ENCODE measurements around the gene CD70.

DNA sequence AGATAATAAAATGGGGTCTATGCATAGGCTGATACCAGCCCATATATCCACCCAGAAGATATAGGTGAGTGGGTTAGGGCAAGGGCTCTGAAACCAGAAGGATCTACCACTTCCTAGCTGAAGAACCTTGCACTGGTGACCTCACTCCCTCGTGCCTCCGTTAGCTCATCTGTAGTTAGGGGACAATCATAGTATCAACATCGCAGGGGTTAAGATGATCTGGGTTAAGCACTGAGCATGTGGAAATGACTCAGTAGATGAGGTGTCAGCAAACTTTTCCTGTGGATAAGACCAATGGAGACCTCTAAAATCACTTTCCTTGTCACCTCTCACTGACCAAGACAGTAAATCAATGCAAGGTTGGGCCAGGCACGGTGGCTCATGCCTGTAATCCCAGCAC lies 48.5 kb upstream of the CD70 start:
- TF ChIP-seq YY1 (IDR thresholded peaks at IDR 0.05) (no peak), HNF4A (conservative IDR thresholded peaks at IDR 0.05) (no peak), HNF4G (IDR thresholded peaks at IDR 0.05) (no peak), RXRA (IDR thresholded peaks at IDR 0.05) (no peak), TAF1 (conservative IDR thresholded peaks at IDR 0.05) (no peak), FOXA2 (IDR thresholded peaks at IDR 0.05) (no peak), EGR1 (IDR thresholded peaks at IDR 0.05; ENCODE audit: low read depth in 2 of 2) (no peak)
- TF ChIP-seq, protein P1, sequence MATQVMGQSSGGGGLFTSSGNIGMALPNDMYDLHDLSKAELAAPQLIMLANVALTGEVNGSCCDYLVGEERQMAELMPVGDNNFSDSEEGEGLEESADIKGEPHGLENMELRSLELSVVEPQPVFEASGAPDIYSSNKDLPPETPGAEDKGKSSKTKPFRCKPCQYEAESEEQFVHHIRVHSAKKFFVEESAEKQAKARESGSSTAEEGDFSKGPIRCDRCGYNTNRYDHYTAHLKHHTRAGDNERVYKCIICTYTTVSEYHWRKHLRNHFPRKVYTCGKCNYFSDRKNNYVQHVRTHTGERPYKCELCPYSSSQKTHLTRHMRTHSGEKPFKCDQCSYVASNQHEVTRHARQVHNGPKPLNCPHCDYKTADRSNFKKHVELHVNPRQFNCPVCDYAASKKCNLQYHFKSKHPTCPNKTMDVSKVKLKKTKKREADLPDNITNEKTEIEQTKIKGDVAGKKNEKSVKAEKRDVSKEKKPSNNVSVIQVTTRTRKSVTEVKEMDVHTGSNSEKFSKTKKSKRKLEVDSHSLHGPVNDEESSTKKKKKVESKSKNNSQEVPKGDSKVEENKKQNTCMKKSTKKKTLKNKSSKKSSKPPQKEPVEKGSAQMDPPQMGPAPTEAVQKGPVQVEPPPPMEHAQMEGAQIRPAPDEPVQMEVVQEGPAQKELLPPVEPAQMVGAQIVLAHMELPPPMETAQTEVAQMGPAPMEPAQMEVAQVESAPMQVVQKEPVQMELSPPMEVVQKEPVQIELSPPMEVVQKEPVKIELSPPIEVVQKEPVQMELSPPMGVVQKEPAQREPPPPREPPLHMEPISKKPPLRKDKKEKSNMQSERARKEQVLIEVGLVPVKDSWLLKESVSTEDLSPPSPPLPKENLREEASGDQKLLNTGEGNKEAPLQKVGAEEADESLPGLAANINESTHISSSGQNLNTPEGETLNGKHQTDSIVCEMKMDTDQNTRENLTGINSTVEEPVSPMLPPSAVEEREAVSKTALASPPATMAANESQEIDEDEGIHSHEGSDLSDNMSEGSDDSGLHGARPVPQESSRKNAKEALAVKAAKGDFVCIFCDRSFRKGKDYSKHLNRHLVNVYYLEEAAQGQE (IDR thresholded peaks at IDR 0.05): no peak
- TF ChIP-seq, protein P2, sequence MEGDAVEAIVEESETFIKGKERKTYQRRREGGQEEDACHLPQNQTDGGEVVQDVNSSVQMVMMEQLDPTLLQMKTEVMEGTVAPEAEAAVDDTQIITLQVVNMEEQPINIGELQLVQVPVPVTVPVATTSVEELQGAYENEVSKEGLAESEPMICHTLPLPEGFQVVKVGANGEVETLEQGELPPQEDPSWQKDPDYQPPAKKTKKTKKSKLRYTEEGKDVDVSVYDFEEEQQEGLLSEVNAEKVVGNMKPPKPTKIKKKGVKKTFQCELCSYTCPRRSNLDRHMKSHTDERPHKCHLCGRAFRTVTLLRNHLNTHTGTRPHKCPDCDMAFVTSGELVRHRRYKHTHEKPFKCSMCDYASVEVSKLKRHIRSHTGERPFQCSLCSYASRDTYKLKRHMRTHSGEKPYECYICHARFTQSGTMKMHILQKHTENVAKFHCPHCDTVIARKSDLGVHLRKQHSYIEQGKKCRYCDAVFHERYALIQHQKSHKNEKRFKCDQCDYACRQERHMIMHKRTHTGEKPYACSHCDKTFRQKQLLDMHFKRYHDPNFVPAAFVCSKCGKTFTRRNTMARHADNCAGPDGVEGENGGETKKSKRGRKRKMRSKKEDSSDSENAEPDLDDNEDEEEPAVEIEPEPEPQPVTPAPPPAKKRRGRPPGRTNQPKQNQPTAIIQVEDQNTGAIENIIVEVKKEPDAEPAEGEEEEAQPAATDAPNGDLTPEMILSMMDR (IDR thresholded peaks at IDR 0.05; ENCODE audit: low read depth, low read length, missing input control): no peak
- TF ChIP-seq, protein P3, sequence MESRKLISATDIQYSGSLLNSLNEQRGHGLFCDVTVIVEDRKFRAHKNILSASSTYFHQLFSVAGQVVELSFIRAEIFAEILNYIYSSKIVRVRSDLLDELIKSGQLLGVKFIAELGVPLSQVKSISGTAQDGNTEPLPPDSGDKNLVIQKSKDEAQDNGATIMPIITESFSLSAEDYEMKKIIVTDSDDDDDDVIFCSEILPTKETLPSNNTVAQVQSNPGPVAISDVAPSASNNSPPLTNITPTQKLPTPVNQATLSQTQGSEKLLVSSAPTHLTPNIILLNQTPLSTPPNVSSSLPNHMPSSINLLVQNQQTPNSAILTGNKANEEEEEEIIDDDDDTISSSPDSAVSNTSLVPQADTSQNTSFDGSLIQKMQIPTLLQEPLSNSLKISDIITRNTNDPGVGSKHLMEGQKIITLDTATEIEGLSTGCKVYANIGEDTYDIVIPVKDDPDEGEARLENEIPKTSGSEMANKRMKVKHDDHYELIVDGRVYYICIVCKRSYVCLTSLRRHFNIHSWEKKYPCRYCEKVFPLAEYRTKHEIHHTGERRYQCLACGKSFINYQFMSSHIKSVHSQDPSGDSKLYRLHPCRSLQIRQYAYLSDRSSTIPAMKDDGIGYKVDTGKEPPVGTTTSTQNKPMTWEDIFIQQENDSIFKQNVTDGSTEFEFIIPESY (IDR thresholded peaks at IDR 0.05): no peak

Data from liver (tissue), 3 donors.